GM19452 (cell line): Measurements from ENCODE around the gene CHGA.

Experiments
- ATAC-seq: cut with Tn5 transposase; IDR thresholded peaks from one replicate; pipeline ENCODE4 v1.9.1; 2021; ENCODE audit not compliant: unreplicated experiment

CHGA gene

DNA sequence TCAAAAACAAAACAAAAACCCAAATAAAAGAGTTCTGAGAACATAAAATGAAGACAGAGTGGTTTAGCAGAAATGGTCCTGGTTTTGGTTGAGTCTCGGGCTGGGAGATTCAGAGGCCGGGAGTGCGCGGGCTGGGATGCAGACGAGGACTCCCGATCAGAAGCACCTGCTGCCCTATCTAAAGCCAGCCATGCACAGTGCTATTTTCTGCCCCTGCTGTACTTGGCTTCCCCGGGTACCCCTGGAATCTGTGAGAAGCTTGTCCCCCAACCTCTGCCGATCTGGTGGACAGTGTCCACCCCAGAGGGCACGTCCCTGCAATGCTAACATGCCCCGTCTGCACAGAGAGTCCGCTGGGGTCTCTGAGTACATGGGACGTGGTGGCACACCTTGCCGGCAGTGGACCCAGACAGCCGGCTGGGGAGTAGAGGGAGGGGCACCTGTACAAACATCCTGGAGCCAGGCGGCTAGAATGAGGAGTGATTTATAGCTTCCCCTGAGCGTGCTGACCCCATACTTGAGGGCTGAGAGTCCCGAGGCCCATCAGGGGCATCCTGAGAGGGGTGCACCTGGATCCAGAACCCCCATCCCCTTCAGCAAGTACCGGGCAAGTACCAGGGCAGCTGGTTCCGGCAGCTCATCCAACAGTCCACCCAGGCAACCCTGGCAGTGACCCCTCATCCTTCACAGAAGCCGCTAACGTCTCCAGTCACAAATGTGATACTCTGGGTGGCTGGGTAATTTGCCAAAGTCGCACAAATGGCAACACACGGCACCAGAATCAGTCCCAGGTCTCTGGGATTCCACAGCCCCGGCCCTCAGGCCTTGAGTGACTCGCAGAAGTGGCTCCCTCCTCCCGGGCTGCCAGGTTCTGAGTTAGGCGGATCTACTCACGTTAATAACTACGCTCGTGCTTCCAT lies 37.1 kb downstream of the CHGA start:
- ATAC-seq = no peak

GRCh38 chr14:92960706-92961566 lies 38.0 kb downstream of the CHGA start:
- no peak for ATAC-seq

DNA sequence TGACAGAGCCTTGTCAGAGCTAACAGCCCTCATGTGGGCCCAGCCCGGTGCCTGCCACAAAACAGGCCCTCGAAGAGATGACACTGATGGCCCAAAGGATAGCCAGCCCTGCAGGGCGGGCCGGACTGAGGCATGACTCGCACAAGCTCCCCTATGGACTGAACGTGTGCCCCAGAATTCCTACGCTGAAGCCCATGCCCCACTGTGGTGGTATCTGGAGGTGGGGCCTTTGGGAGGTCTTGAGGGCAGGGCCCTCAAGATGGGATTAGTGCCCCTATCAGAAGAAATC lies 38.6 kb downstream of the CHGA start:
- ATAC-seq = no peak

DNA sequence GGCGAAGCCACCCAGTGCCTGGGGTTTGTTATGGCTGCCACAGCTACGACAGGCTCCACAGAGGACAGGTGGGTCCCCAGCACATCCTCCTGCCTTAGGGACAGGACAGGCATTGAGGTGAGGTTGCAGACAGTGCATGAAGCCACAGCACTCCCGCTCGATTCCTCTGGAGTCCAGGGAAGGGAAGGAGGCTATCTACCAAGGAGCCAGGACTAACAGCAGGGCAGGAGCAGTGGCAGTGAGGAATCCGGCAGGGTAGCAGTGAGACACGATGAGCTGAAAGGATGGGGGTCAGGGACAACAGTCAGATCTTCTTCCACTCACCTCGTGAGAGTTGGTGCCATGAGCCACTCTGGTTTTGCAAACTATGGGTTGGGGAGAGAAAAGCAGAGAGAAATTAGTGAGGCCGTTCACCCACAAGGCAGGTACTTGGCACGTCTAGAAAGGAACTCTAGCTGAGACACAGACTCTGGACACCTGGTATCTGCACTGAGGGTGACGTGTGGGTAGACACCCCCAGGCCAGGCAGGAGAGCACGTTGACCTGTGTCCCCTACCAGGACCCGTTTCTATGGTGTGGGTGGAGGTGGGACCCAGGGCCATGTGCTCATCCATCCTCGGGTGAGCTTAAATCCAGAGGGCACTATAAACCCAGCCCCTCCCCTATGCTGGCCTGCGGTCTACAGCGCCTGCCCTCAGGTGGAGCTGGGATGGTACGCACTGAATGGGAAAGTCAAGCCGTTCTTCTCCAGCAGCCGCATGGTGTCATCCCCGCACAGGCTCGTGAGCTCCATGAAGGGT lies 39.3 kb downstream of the CHGA start:
- no peak for ATAC-seq

- no peak for ATAC-seq
Observed at GRCh38 chr14:92962831-92963095, 39.8 kb downstream of the CHGA start.

- no peak for ATAC-seq
Observed at GRCh38 chr14:92963301-92964123, 40.6 kb downstream of the CHGA start.

- ATAC-seq = no peak
Observed at GRCh38 chr14:92964124-92965109, 41.5 kb downstream of the CHGA start.

- ATAC-seq = no peak
Observed at GRCh38 chr14:92965281-92965680, 42.3 kb downstream of the CHGA start.

- ATAC-seq = no peak
Observed at GRCh38 chr14:92967346-92967926, 44.5 kb downstream of the CHGA start.

DNA sequence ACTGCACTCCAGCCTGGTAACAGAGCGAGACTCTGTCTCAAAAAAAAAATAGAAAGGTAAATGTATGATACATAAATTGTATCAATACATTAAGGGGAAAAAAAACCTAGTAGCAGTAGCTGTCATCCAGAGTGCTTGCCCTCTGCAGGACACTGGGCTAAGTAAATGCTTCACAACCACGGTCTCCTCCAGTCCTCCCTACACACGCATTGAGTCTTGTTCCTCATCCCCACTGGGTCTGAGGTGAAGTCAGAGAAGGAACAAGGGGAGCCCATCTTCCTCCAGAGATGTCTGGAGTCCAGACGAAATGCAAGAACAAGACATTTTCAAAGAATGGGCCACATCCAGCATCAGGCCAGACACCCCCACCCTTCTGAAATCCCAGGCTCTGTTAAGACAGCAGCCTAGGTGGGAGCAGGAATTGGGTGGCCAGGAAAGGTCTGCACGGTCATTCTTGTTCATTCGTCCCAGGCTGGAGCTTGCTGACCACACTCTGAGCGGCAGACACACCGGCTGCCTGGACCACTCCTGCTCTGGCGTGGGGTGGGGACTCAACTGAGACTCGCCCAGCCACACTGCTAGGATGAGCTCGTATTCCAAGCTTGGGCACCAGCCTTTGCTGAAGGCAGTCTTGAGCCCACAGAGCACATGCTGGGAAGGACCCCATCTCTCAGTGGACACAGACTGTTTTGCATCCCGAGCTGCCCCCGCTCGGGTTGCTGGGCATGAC lies 45.5 kb downstream of the CHGA start:
- ATAC-seq = no peak

DNA sequence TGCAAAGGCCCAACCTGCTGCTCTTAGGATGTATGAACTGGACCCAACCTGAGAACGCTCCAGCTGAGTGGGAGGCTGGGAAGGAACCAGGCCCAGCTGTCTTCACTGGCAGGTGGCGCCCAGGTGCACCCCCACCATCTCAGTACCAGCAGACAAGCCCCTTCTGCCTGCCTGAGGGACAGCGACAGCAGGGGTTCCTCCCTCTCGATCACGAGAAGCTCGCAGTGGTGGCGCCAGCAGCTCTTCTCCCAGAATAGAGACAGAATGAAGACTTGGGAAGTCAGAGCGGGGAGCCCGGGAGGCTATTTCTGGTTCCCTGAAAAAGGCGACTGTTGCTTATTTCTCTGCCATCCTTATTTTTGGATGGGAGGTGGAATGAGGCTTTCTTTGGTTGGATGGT lies 46.5 kb downstream of the CHGA start:
- no peak for ATAC-seq

GRCh38 chr14:92969871-92970270 lies 46.9 kb downstream of the CHGA start:
- no peak for ATAC-seq

GRCh38 chr14:92970271-92970670 lies 47.3 kb downstream of the CHGA start:
- ATAC-seq = no peak

- ATAC-seq = no peak
Observed at GRCh38 chr14:92971601-92972180, 48.7 kb downstream of the CHGA start.

- no peak for ATAC-seq
Observed at GRCh38 chr14:92973261-92973797, 50.4 kb downstream of the CHGA start.

DNA sequence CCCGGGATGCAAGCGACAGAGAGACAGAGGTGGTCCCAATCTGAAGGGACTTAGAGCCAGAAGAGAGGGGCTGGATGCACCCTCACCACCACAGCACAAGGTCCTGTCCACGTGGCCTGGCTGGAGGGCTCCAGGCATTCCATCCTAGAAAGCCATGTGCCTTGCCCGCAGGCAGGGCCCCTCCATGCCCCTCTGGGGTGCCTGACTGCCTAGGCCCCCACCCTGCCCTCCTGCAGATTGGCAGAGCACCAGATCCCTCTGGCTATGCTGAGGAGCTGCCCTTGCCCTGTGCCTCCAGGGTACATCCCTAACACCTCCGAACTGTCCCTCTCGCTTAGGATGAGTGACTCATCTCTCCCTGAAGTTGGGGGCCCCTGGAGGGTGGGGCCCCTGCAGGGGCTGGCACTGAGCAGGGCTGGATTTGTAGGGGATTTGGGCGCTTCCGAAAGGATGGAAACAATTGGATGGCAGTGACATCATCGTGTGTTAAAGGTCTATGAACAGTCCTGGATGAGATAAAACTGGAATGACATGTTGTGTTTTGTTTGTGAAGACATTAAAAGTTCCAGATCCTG lies 50.9 kb downstream of the CHGA start:
- no peak for ATAC-seq

GRCh38 chr14:92974541-92975345 lies 51.8 kb downstream of the CHGA start:
- ATAC-seq = no peak
